HG03460 (cell line): ENCODE data around the gene LRMDA.
A peak's percentile ranks its signal among the peaks of the same experiment; 100 is the strongest.

Experiments used
- ATAC-seq: cut with Tn5 transposase; IDR thresholded peaks from one replicate; pipeline ENCODE4 v1.9.1; 2021; ENCODE audit not compliant: unreplicated experiment

The LRMDA gene

DNA sequence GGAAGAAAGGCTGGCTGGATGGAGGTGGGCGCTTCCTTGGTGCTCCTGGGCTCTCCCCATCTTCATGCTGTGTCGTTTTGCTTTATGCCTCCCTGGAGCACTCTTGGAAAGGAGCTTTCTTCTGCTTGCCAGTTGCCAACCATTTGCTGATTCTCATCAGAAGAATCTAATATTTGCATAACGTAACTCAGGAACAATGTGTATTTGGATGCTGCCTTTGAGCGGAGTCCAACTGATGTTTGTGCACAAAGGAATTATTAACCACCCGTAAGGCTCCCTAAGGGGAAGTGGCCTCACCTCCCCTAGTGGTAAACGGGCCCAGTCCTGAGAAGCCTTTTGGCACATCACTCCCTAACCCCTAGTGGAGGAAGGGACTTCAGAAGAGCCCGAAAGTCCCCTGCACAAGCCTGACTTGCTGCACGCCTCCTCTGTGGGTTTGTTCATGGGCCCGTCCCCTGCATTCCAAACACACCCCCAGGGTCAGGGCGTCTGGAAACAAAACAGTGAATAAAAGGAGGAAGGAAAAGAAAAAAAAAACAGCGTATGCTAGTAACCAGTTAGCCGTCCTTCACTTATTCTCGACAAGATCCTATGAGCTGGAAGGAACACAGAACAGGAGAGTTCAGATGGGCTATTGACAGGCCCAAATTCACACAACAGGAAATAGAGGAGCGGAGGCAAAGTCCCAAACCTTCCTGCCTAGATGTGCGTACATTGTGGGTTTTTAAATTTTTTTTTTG is 602.2 kb downstream of the LRMDA start:
- no peak for ATAC-seq

DNA sequence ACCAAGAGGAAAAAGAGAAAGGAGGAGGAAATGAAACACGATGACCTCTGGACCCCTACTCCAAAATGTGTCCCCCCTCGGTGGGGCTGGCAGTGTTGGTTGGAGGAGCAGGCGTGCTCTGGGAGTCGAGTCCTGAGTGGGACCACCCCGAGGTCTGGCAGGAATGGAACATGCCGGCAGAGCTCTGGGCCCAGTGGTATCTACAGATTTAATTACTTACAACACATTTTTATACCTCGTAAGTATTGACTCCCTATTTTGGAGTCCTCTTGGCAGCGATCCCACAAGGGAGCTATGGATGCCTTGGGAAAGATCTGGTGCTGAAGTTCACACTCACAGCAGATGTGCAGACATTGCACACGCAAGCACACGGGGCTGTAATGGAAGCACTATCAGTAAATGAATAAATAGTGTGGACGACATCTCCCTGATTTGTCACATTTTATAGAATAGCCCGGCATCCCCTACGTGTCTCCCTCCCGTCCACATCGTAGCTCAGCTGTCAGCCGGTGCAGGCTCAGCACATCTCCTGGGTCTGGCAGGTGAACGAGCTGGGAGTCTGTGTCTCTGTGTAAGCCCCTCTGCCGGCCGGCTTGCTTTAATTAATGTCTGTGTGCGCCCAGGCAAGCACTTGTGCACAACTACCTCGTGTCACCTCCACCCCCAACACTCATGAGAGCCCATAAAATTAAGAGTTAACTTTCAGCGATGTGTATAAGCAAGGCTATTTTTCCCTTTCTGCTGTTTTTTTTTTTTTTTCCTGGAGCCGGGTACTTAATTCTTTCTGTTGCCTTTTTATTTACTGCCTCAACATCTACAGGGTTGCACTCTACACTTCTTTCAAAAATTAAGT is 603.2 kb downstream of the LRMDA start:
- no peak for ATAC-seq

DNA sequence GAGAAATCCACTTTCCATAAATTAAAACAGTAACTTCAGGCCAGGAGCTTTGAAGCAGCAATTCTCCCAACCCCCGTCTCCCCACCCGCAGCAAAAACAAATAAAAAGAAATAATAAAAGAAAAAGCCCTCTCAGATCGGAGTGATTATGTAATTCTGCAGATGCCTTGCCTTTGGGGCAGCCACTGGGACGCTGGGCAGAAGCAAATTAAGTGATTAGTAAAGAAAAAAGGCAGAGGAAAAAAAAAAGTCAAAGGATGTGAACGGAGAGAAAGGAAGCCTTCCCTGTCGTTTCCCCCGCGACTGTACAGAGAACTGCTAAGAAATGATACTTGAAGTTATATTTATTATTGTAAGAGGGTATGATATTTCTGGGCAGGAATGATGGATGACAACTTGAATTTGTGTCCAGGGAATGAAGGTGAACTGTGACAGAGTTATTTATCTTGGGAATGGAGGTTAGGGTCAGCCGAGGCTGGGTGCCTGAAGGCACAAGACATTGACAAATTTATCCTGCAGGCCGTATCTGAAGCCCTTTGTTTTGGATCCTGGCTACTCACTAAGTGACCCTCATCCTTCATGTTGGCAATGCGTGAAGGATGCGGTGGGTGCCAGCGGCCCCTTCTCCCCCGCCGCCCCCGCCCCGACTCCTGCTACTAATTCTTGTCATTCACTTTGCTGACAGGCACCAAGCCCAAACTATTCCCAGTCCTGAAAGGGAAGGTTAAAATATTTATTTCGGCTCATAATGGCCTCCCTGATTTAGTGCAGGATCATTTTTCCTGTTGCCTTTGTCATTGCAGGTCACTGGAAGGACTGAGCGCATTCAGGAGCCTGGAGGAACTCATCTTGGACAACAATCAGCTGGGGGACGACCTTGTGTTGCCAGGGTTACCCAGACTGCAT is 604.0 kb downstream of the LRMDA start:
- no peak for ATAC-seq

DNA sequence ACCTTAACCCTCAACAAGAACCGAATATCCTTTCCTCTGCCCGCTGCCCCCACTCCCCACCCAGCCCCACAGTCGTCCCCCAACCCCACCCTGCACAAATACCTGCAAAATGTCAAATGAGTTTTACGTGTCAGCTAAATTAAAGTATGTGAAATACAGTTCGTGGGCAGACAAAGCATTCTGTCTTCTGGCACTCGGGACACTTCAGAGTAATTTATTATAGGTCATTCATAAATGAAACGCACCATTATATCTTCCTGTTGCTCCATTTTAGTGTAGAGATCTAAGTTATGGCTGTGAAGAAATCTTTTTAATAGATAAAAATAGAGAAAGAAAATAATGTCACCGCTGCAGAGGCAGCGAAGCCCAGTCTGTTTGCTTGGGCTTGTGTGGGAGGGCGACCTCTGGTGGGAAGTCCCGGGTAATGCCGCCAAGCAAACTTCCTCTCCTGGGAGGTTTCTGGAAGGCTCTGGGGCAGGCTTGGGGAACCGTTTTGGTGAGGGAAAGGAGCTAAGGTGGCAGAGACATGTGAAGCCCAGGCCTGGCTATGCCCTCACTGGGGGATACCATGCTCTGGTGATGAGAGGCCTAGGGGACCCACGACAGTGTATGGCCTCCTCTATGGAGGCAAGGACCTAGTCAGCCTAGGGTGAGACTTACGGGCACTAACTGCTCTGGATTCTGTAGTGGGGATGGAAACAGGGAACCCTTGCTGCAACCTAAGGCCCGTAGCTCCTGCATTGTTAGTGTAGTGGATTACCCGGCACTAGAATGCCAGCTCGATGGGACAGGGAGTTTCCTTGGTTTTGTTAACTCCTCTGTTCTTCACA is 604.9 kb downstream of the LRMDA start:
- ATAC-seq = peak; percentile 90

DNA sequence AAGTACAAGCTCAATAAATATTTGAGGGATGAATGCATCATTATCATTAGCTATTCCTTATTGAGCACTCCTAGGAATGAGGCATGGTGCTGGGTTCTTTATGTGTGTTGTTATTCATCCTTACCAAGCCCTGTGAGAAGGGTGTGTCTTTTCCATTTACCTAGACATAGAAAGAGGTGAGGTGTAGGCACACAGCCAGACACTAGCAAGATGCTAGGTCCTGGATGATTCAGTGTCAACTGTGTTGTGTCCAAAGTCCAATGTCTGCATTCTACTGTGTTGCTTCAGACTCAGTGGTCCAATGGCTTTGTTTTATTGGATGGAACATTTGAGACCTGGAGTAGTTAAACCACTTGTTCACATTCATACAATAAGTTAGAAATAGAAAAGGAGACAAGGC is 605.5 kb downstream of the LRMDA start:
- no peak for ATAC-seq

DNA sequence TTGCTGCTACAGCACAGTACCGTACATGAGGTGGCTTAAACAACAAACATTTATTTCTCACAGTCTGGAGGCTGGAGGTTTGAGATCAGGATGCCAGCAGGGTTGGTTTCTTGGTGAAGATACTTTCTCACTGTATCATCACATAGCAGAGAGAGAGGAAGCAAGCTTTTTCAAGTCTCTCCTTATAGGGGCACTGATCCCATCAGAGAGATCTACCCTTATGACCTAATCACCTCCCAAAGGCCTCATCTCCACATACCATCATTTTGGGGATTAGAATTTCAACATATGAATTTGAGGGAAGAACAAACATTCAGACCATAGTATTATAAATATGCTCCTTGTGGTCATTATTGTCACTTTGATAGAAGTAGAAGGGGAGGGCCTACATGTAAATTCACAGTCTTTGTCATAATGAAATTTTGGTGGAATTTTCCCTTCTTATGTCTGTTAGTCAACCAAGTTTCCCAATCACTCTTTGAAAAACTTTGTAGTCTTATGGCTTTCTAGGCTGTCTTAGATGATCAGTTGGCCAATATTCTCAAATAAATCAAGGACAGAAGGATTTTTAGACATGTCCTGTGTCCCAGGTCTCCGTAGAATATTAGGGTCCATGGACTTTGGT is 606.2 kb downstream of the LRMDA start:
- no peak for ATAC-seq

DNA sequence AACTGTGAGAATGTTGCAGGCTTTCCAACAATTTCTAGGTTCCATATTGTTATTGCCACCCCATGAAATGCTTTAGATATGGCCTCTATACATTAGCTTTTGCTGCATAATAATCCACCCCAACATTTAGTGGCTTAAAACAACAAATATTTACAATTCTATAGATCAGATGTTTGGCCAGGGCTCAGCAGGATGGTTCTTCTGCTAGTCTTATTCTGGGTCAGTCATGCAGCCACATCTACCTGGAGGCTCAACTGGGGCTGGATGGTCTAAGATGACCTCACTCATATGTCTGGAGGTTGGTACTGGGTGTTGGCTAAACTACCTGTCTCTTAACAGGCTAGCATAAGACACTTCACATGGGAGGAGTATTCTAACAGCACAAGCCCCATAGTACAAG is 607.3 kb downstream of the LRMDA start:
- ATAC-seq = no peak

DNA sequence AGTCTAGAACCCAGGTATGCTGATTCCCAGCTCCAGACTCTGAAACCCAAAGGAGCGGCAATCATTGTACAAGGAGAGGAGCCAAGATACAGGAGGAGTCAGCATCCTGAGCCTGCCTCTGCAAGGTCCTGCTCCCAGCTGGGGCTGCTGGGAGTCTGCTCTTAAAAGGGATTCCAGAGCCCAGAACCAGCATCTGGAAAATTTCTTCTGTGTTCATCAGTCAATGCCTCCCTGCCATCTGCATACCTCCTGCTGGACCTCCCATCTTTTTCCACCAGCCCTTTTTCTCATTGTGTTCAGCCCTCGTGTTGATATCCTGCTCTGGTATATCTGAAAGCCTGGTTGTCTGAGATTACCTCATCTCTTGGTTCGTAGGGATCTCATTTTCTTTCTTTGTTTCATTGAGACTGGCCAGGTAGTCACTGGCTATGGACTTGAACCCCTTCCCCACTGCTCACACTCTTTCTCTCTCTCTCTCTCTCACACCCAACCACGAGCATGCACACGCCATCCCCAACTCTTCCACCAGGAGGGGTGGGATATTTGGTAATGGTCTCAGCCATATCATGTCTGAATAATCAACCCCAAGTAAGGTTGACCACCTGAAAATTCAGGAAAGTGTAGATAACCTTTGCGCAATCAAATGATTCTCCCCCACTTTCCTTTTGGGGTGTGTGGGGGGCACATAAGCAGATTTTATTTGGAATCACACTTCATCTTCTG is 608.8 kb downstream of the LRMDA start:
- no peak for ATAC-seq

DNA sequence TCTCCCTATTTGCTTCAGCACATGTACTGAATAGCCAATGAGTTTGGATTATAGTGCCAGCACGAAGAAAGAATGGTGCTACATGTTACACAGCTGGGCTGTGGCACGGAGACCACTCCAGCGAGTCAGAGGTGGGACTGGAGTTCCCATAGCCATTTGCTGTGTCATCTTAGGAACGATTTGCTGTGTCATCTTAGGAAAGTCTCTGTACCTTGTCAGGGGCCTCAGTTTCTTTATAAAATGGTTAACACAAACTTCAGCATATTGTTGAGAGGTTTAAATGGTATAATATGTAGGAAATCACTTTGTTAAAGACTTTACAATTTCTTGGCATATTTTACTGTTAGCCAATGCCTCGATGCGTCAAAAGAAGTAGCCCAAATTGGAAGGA is 609.4 kb downstream of the LRMDA start:
- no peak for ATAC-seq

DNA sequence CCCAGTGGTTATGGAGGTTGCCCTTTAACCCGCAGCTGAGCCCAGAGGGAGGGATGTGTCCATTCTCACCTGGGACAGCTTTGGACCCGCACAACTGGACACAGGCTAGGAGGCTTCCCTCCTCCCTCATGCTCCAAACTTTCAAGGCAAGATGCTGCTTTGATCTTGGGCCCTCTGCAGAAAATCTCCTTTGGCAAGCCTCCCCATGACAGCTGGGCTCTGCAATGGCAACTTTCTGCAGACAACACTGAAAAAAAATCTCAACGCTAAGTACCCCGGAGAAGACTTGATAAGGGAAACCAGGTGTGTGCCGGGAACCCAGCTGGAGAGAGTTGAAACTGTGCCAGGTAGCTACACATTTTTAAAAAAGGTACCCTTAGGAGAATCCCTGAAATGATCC is 610.1 kb downstream of the LRMDA start:
- ATAC-seq = no peak

DNA sequence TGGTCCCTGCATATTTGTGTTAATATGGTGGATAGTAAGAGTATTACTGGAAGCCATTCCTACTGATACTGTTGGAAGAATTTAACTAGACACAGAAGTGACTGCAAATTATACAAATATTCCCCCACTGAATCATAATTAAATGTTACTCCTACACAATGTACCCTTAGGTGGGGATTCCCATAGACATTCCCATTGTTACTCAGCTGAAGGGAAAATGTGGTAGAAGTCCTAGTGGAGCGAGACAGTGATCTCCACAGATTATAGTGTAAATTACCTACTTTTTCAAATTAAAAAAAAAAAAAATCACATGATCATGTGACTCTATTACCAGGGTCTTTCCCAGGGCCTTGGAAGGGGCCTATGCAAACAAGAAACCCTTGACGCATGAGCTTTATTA is 611.8 kb downstream of the LRMDA start:
- ATAC-seq = no peak

DNA sequence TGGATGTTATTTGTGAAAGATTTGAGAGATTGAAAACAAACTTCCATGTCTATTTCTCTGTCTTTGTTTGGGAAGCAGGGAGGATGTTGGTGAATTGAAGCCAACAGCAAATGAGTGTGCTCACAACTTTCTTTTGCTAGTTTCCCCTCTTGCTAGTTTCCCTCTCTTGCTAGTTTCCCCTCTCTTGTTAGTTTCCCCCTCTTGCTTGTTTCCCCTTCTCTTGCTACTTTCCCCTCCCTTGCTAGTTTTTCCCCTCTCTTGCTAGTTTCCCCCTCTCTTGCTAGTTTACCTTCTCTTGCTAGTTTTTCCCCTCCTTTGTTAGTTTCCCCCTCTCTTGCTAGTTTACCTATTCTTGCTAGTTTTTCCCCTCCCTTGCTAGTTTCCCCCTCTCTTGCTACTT is 613.3 kb downstream of the LRMDA start:
- no peak for ATAC-seq

DNA sequence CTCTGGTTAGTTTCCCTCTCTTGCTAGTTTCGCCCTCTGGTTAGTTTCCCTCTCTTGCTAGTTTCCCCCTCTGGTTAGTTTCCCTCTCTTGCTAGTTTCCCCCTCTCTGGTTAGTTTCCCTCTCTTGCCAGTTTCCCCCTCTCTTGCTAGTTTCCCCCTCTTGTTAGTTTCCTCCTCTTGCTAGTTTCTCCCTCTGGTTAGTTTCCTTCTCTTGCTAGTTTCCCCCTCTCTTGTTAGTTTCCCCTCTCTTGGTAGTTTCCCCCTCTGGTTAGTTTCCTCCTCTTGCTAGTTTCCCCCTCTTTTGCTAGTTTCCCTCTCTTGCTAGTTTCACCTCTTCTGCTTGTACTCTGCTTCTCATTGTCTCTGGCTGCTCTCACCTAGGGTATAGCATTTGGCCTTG is 613.8 kb downstream of the LRMDA start:
- ATAC-seq = no peak

DNA sequence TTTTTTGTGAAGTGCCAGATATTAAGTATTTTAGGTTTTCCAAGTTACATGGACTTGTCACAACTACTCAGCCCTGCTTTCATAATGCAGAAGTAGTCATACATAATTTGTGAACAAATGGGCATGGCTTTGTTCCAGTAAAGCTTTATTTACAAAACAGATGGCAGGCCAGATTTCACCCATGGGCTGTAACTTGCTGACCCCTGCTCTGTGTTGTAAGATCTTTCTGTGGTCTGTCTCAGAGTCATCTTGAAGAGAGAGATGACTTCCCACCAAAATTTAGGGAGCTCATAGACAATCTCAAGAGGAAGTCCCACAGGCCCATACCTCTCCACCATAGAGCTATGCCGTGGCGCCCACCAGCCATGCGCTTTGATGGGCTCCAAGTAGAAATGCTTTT is 616.1 kb downstream of the LRMDA start:
- ATAC-seq = no peak

DNA sequence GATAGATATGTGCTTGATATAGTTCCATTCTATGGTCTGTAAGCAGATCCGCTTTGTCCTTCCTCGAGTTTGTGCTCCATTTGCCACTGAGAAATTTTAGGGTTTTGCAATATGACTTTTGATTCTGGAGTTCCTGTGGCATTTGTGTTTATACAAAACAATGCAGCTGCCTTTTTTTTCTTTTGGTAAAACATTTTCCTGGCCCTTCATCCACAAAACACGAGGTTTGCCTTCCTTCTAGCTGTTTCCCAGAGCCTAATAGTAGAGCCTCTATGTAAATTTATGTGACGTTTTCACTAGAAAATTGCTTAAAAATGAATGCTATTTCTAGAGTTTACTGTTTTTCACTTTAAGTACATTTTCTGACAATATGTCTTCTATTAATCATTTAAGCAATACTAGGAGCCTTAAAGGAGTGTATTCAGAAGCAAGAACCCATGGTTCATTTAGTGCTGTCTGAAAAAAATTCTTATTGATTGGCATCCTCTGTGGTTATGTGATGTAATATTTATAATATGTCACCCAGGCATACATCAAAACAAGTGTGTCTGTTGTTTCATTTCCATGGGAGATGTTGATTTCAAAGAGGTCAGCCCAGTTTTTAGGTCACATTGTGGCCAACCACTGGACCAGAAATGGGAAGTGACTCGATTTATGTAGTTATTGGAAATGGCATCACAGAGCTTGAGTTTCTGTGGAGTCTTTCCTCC is 618.3 kb downstream of the LRMDA start:
- ATAC-seq = no peak

DNA sequence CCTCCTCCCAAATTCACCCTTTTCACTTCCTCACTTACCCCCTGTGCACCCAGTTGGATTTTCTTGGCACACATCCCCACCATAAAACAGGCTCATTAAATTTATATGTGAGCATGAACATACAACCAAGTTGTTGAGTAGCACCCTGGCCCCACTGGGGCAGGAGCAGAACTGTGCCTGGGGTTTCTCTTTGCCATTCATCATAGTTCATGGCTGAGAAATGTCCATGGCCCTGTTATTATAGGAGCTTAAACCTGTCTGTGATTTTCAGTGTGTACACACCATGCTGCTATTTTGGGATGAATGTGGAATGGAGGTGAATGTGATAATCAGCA is 618.8 kb downstream of the LRMDA start:
- ATAC-seq = no peak

DNA sequence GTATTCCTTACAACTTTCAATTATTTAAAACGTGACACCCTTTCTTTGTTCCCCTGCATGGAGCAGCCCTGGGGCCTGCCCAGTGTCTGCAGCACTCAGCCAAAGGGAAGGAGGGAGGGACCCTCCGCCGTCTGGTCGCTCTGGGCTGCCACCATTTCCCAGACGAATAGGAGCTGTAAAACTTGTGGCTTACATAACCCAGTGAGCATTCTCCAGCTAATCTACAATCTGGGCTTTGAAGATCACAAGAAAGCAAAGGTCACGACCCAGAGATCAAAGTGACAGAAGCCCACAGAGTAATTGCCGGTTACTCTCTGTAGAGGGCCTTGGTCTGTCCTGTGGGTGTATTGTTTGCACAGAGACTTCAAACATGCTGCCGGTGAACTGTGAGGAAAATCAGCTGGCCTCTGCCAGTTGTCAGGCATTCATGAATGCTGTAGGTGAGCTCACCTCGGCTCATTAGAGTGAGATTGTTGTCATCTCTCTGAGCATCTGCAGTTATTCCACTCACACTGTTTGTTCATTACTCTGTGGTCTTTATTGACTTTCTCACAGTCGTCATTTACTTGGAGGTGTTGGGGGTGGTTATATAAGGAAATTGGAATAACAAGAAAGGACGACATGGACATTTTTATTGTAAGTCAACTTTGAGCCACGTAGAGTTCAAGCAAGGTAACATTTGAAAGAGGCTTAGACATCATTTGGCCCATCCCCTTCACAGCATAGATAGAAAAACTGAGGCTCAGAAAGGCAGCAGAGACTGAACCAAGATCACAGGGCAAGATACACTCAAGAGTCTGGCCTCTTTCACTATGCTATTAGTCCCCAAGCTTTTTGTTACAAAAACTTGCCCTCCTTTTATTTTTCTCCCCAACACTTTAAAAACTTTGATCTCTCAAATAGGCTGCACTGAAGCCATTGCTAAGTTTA is 619.8 kb downstream of the LRMDA start:
- no peak for ATAC-seq
